GM10266 (cell line): Measurements from ENCODE around the gene FAM163A.

Experiments used
- DNase-seq: peaks from one replicate; pipeline ENCODE4 v3.0.0; 2012; ENCODE audit errors: extremely low spot score
- CTCF ChIP-seq: IDR thresholded peaks from 2 replicates; pipeline ENCODE4 v1.5.1; 2012; ENCODE audit warnings: mild to moderate bottlenecking, low read depth; ENCODE audit not compliant: control insufficient read depth, insufficient read depth; ENCODE audit errors: missing control alignments

Gene FAM163A

DNA sequence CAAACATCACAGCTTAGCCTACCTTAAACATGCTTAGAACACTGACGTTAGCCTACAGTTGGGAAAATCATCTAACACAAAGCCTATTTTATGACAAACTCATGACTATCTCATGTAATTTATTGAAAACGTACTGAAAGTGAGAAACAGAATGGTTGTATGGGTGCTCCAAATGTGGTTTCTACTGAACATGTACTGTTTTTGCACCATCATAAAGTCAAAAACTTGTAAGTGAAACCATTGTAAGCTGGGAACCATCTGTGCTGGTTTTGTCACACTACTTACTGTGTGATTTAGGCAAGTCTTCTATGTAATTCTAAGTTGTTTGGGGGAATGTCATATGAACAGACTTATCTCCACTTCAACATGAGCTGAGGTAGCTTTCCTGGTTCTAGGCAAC lies 79.0 kb downstream of the FAM163A start:
- no peak for DNase-seq
- TF ChIP-seq CTCF: no peak

GRCh38 chr1:179823693-179824092 lies 80.6 kb downstream of the FAM163A start:
- no peak for DNase-seq
- no peak for TF ChIP-seq CTCF

- no peak for DNase-seq
- no peak for TF ChIP-seq CTCF
These were observed 81.2 kb downstream of the FAM163A start for GRCh38 chr1:179824265-179824664.

GRCh38 chr1:179825206-179825605 lies 82.1 kb downstream of the FAM163A start:
- no peak for DNase-seq

DNA sequence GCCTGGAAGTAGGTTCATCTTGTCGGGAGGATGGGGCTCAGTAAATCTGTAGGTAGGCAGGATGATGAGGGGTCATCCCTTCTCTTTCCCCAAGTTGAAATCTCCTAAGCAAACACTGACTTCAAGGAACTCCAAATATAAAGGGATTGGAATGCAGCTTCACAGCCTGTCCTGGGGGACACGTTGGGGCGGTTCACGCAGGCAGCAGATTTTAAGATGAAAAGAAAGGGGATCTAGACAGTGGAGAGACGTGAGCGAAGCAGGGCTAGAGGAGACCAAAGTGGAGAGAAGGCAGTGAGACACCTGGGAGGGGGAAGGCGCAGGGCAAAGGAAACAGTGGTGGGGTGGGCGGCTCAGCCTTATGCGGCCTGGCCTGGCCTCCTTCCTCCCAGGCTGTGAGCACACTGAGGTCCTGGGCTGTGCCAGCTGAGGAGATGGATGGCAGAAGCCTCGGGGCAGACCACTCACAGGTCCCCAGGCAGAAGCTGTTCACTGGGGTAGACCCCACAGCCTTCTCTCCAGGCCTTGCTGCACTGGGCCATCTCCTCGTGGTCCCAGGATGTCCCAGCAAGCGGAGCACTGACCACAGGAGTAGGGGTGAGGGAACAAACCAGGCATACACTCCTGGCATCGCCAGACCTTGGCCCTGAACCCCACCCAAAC lies 82.8 kb downstream of the FAM163A start:
- no peak for TF ChIP-seq CTCF
- no peak for DNase-seq

More at GRCh38 chr1:179825206-179825605, 82.1 kb downstream of the FAM163A start:
- no peak for TF ChIP-seq CTCF

- no peak for TF ChIP-seq CTCF
- no peak for DNase-seq
These were observed 83.7 kb downstream of the FAM163A start for GRCh38 chr1:179826626-179827280.

GRCh38 chr1:179828554-179829110 lies 85.5 kb downstream of the FAM163A start:
- TF ChIP-seq CTCF: no peak
- DNase-seq: no peak
